D721Med (cell line): Measurements from ENCODE around the gene NTF3.

ENCODE experiments used
- DNase-seq: peaks from one replicate; pipeline ENCODE4 v3.0.0; 2011; ENCODE audit warnings: low spot score; ENCODE audit not compliant: insufficient read length
- FAIRE-seq: peaks from 2 replicates; lab custom pipeline; 2011; peaks lifted over from hg19 to GRCh38; lab: Jason Lieb, UNC
- CTCF ChIP-seq: IDR thresholded peaks from 2 replicates; pipeline ENCODE4 v1.5.1; 2012; ENCODE audit warnings: mild to moderate bottlenecking, control low read depth; ENCODE audit not compliant: insufficient read depth; ENCODE audit errors: missing control alignments

Gene NTF3

DNA sequence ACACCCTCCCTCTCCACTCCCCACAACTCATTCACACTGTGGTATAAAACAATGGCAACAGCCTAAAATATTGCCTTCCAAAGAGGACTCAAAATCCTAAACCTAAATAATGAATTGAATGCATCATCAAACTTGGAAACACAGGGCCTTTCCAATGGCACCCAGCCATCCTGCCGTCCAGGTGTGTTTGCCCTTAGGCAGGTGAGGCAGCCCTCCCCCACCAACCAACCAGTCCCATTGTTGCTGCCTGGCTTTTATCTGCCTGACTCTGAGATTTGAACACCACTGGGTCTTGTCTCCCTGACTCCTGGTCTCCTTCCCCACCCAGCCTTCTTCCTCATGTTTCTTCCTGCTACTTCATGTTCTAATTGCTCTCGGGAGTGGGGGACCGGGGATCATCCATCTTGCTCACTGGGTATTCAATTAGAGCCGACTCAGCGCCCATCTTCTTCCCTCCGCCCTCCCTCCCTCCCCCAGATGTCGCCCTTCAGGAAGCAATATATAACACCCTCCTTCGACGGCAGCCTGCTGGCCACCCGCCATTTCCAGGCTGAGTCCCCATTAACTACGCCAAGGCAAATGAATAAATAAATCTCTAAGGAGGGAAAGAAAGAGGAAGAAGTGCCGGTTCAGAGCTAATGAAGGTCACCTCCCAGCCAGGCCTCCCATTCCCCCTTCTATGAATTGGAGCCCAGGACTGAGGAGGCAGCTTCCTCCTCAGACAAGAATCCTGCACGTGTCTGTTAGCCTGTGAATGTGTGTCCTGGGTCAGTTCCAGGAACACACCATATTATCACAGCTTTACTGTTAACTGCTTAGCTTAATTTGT lies 36.3 kb upstream of the NTF3 start:
- FAIRE-seq: no peak
- TF ChIP-seq CTCF: no peak
- no peak for DNase-seq

GRCh38 chr12:5396541-5396940 lies 35.4 kb upstream of the NTF3 start:
- FAIRE-seq (no peak), DNase-seq (no peak)
- no peak for TF ChIP-seq CTCF

DNA sequence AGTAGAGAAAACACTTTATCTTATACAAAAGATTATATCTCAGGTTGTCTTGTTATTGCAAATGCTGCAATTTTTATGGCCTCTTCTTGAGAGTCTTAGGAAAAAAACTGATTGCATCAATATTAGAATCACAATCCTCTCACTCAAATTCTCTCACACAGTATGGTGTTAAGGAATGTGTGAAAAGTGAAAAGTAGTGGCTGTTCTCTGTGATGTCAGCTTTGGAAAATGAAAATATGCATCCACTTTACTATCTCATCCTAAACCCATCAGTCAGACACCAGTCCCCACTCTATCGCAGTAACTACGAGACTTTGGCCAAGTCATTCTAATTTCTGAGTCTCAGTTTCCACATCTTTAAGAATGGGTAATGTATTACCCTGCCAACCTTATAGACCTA lies 32.6 kb upstream of the NTF3 start:
- no peak for DNase-seq
- TF ChIP-seq CTCF: no peak
- no peak for FAIRE-seq

- FAIRE-seq (no peak), DNase-seq (no peak)
These were observed 29.6 kb upstream of the NTF3 start for GRCh38 chr12:5402009-5402935.

GRCh38 chr12:5403411-5403810 lies 28.5 kb upstream of the NTF3 start:
- FAIRE-seq: no peak
- TF ChIP-seq CTCF: no peak
- DNase-seq: no peak

More at GRCh38 chr12:5402009-5402935, 29.6 kb upstream of the NTF3 start:
- TF ChIP-seq CTCF: no peak

- DNase-seq: no peak
- TF ChIP-seq CTCF: no peak
- FAIRE-seq: no peak
These were observed 24.7 kb upstream of the NTF3 start for GRCh38 chr12:5407034-5407856.
